Osteocyte (in vitro differentiated cells): ENCODE data around the gene USP48. TPM values are rescaled to one million over a fixed set of nuclear protein-coding genes. Genes with fewer than 3 reads are reported as not detected.

ENCODE experiments used
- DNase-seq: peaks from one replicate; pipeline ENCODE4 v3.0.0; 2021; ENCODE audit warnings: mixed read lengths; ENCODE audit not compliant: unreplicated experiment; ENCODE audit errors: extremely low spot score
- H3K27ac Mint-ChIP-seq: one replicate; pipeline ENCODE4 v1.8.0; 2021; ENCODE audit warnings: mild to moderate bottlenecking, mixed read lengths; ENCODE audit not compliant: unreplicated experiment
- H3K27me3 Mint-ChIP-seq: one replicate; pipeline ENCODE4 v1.8.0; 2021; ENCODE audit warnings: mixed read lengths; ENCODE audit not compliant: unreplicated experiment
- H3K36me3 Mint-ChIP-seq: one replicate; pipeline ENCODE4 v1.8.0; 2021; ENCODE audit warnings: mixed read lengths; ENCODE audit not compliant: unreplicated experiment
- H3K4me1 Mint-ChIP-seq: one replicate; pipeline ENCODE4 v1.8.0; 2021; ENCODE audit warnings: mixed read lengths; ENCODE audit not compliant: unreplicated experiment
- H3K4me3 Mint-ChIP-seq: one replicate; pipeline ENCODE4 v1.8.0; 2021; ENCODE audit warnings: mild to moderate bottlenecking, moderate library complexity, mixed read lengths; ENCODE audit not compliant: unreplicated experiment
- H3K9me3 Mint-ChIP-seq: one replicate; pipeline ENCODE4 v1.8.0; 2021; ENCODE audit warnings: mixed read lengths; ENCODE audit not compliant: unreplicated experiment
- CTCF ChIP-seq: fragments of 200-600 bp; sonication (generic); IDR thresholded peaks from 2 replicates; pipeline ENCODE4 v1.5.0; 2021; ENCODE audit warnings: antibody characterized with exemption, mild to moderate bottlenecking, moderate library complexity
- total RNA-seq: library from RNA; stranded (reverse); gene quantifications from 2 replicates; pipeline ENCODE4 v1.2.1, GENCODE V29; 2021

The USP48 gene
- total RNA-seq, 1 donor from 2014 or later: 73.6 TPM

DNA sequence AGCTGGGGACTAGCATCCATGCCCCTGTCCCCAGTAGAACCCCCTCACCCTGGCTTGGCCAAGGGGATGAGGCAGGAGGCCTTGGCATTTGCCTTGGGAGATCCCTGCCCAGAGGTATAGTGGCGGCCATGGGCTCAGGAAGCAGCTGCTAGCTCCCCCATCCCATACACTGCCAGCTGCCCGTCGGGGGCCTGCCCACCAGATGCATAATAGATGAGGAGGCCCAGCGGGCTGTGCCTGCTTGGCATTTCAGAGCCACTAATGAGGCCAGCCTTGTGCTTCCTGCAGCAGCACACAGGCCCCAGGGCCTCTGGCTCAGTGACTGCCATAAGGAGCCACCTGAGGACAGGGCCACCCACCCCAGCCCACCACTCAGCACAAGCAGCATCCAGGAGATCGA lies 137.4 kb downstream of the USP48 start:
- peaks cover 14% of the 10 kb centered on the region for H3K27me3 Mint-ChIP-seq
- H3K4me1 Mint-ChIP-seq: no peaks in the 10 kb centered on the region
- no peak overlapping the region for H3K4me3 Mint-ChIP-seq
- no peak overlapping the region for H3K27ac Mint-ChIP-seq
- no peak for DNase-seq
- no peaks in the 10 kb centered on the region for H3K9me3 Mint-ChIP-seq
- no peaks in the 10 kb centered on the region for H3K36me3 Mint-ChIP-seq
- TF ChIP-seq CTCF: no peak

DNA sequence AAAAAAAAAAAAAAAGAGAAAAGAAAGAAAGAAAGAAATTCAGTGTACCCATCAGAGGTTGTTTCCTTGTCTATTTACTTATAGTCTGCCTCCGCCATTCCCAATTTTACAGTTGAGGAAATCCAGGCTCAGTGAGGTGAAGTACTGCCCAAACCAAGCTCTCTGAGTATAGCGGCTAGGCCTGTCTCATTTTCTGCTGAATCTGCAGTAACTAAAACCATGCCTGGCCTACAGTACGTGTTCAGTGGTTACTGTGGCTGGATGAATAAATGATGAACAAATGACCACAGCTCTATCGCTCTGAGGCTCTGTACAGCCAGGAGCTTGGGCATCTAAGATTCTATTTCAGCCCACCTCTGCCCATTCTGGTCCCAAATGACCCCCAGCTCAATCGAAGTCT lies 138.0 kb downstream of the USP48 start:
- Mint-ChIP-seq H3K36me3 (no peaks in the 10 kb centered on the region), H3K27me3 (peaks cover 12% of the 10 kb centered on the region), H3K4me3 (no peak overlapping the region), H3K4me1 (no peaks in the 10 kb centered on the region), H3K27ac (no peak overlapping the region), H3K9me3 (no peaks in the 10 kb centered on the region)
- no peak for TF ChIP-seq CTCF
- DNase-seq: no peak

GRCh38 chr1:21644348-21644747 lies 138.6 kb downstream of the USP48 start:
- H3K4me3 Mint-ChIP-seq: no peak overlapping the region
- no peak overlapping the region for H3K27ac Mint-ChIP-seq
- TF ChIP-seq CTCF: no peak
- no peak for DNase-seq
- no peaks in the 10 kb centered on the region for H3K36me3 Mint-ChIP-seq
- H3K9me3 Mint-ChIP-seq: no peaks in the 10 kb centered on the region
- H3K4me1 Mint-ChIP-seq: no peaks in the 10 kb centered on the region
- peaks cover 12% of the 10 kb centered on the region for H3K27me3 Mint-ChIP-seq

GRCh38 chr1:21643624-21644023 lies 139.3 kb downstream of the USP48 start:
- DNase-seq: no peak
- Mint-ChIP-seq H3K27me3 (peaks cover 13% of the 10 kb centered on the region), H3K4me3 (no peak overlapping the region), H3K36me3 (no peaks in the 10 kb centered on the region), H3K9me3 (no peaks in the 10 kb centered on the region), H3K27ac (no peak overlapping the region), H3K4me1 (peaks cover 1% of the 10 kb centered on the region)
- TF ChIP-seq CTCF: no peak

DNA sequence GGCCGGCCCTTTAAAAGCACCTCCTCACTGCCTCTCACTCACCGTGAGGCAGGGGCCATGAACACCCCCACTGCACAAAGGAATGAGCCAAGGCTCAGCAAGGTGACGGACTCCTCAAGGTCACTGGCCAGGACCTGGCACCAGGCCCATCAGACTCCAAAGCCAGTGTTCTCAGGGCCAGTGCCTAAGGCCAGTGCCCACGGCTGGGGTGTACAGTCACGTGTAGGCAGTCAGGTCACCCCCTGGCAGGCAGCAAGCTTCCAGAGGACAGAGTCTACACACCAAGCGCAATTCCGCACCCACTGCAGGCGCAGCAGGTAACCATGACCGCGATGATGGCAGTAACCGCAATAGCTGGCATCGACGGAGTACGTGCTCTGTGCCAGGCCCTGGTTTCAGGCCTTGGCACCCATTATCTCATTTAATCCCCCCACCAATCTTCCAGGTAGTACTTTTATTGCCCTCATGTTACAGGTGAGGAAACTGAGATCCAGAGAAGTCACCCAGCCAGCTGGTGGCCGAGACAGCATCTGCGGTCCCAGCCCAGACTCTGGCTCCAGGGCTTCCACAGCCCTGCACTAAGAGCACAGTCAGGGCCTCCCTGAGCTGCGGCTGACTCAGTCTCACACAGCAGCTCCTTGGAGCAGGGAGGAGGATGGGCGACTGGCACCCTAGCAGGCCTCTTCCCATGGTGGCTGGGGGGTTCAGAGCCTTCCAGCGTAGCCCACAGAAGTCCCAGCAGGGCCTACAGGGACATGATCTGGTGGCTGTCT lies 140.8 kb downstream of the USP48 start:
- DNase-seq: no peak
- Mint-ChIP-seq H3K4me1 (peaks cover 2% of the 10 kb centered on the region), H3K9me3 (no peaks in the 10 kb centered on the region), H3K36me3 (no peaks in the 10 kb centered on the region), H3K27me3 (peaks cover 12% of the 10 kb centered on the region), H3K4me3 (no peak overlapping the region), H3K27ac (no peak overlapping the region)
- no peak for TF ChIP-seq CTCF
